ENCODE results near the gene SHKBP1.

GRCh38 chr19:40583283-40583682 is 6.6 kb downstream of the SHKBP1 start:
- TF ChIP-seq, protein P1, sequence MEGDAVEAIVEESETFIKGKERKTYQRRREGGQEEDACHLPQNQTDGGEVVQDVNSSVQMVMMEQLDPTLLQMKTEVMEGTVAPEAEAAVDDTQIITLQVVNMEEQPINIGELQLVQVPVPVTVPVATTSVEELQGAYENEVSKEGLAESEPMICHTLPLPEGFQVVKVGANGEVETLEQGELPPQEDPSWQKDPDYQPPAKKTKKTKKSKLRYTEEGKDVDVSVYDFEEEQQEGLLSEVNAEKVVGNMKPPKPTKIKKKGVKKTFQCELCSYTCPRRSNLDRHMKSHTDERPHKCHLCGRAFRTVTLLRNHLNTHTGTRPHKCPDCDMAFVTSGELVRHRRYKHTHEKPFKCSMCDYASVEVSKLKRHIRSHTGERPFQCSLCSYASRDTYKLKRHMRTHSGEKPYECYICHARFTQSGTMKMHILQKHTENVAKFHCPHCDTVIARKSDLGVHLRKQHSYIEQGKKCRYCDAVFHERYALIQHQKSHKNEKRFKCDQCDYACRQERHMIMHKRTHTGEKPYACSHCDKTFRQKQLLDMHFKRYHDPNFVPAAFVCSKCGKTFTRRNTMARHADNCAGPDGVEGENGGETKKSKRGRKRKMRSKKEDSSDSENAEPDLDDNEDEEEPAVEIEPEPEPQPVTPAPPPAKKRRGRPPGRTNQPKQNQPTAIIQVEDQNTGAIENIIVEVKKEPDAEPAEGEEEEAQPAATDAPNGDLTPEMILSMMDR (conservative IDR thresholded peaks at IDR 0.05; ENCODE audit: low read length): no peak
- TF ChIP-seq EZH2phosphoT487 (IDR thresholded peaks at IDR 0.05; ENCODE audit: borderline replicate concordance): no peak
